ENCODE measurements around the gene REV3L. TPM values are rescaled to one million over a fixed set of nuclear protein-coding genes. Genes with fewer than 3 reads are reported as not detected.

REV3L gene
- total RNA-seq, 1 experiment from 2014 or later: 25.3 TPM

DNA sequence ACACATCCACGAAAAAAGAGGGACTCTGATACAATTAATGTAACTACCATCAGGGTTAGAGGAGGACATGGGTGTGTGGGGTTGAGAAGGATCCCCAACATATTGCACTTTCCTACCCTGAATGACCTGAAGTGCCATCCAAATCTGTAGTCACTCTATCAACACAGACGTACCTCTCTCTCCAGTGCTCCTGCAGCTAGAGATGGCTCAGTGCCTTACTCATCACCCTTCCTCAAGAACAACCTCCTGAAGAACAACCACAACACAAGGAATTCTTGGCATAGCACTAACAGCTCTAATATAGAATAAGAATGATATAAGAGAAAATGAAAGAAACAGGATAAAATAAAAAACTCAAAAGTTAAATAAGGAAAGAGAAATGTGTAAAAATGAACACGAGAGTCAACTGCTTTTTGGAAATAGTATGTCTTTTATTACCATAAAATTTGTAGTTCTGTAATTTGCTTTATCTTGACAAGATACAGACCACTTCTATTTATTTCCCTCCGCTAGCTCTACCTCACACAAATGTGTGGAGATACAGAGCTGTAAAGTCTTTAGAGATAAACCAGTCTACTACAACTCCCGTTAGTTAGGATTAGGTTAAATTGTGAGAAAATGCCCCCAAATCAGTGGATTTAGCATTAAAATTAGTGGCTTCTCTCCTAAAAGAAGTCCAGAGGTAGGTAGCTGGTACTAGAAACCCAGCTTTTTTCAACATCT, 63.9 kb downstream of the REV3L start:
- Histone ChIP-seq H3K27ac (ENCODE audit: low read length) (no peak overlapping the region), H3K9me3 (ENCODE audit: low read length) (no peaks in the 10 kb centered on the region), H3K36me3 (ENCODE audit: low read depth, low read length) (no peaks in the 10 kb centered on the region; the same call in 1 of the 2 replicates), H3K79me2 (ENCODE audit: low read length) (peaks cover 68% of the 10 kb centered on the region), H3K4me3 (ENCODE audit: low read length) (no peak overlapping the region), H3F3A (ENCODE audit: low read length, unreplicated experiment) (no peaks in the 10 kb centered on the region), H3K9ac (ENCODE audit: low read length) (no peak overlapping the region), H3K4me1 (ENCODE audit: insufficient read depth, low read length) (peaks cover 48% of the 10 kb centered on the region), H3K27me3 (ENCODE audit: low read length) (no peaks in the 10 kb centered on the region), H3K9me2 (replicated peaks; ENCODE audit: low read length) (no peaks in the 10 kb centered on the region), H3K4me2 (ENCODE audit: low read length) (peak overlapping the region; percentile 31), H2AFZ (ENCODE audit: low read length) (no peak overlapping the region), H4K20me1 (ENCODE audit: low read length) (no peaks in the 10 kb centered on the region)
- ChIA-PET POLR2A (ENCODE audit: unreplicated experiment) (no interaction called here), CTCF (no interaction called here)
- BruUV-seq (replicated peaks): no TSS peak
- ATAC-seq (peak; percentile 79), DNase-seq (peak; percentile 60)
- intact Hi-C loops (cut with micrococcal nuclease): loop anchor here (5.0 kb wide), 1 partner anchor 58 kb away; no protein-coding TSS in a partner anchor
- TF ChIP-seq EZH2 (IDR thresholded peaks at IDR 0.05; ENCODE audit: low read length, unreplicated experiment): no peak
- no peak for TF ChIP-seq EZH2phosphoT487 (IDR thresholded peaks at IDR 0.05; ENCODE audit: borderline replicate concordance, low read length)
- TF ChIP-seq, protein P1, sequence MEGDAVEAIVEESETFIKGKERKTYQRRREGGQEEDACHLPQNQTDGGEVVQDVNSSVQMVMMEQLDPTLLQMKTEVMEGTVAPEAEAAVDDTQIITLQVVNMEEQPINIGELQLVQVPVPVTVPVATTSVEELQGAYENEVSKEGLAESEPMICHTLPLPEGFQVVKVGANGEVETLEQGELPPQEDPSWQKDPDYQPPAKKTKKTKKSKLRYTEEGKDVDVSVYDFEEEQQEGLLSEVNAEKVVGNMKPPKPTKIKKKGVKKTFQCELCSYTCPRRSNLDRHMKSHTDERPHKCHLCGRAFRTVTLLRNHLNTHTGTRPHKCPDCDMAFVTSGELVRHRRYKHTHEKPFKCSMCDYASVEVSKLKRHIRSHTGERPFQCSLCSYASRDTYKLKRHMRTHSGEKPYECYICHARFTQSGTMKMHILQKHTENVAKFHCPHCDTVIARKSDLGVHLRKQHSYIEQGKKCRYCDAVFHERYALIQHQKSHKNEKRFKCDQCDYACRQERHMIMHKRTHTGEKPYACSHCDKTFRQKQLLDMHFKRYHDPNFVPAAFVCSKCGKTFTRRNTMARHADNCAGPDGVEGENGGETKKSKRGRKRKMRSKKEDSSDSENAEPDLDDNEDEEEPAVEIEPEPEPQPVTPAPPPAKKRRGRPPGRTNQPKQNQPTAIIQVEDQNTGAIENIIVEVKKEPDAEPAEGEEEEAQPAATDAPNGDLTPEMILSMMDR (conservative IDR thresholded peaks at IDR 0.05; ENCODE audit: low read depth, low read length): no peak

DNA sequence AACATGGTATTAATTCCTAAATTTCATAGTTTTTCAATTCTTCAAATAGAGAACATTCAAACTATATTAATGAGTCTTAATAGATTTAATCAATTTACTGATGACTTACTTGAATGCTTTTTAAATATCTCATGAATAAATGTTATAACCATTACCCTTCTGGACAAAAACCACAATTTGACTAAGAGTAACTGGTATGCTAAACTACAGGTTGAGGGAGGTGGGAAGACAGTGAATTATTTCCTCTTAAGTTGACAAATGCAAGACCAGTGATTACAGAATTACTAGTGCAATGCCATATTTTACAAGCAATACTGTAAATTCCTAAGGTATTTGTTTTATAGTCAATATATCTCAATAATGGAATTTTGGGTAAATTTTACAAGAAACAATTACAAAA, 65.1 kb downstream of the REV3L start:
- Histone ChIP-seq H3K9ac (ENCODE audit: low read length) (no peak overlapping the region), H3K9me3 (ENCODE audit: low read length) (no peaks in the 10 kb centered on the region), H3K27me3 (ENCODE audit: low read length) (no peaks in the 10 kb centered on the region), H3K36me3 (ENCODE audit: low read depth, low read length) (no peaks in the 10 kb centered on the region; the same call in 1 of the 2 replicates), H3K9me2 (replicated peaks; ENCODE audit: low read length) (no peaks in the 10 kb centered on the region), H3K79me2 (ENCODE audit: low read length) (peaks cover 56% of the 10 kb centered on the region), H3K4me2 (ENCODE audit: low read length) (peak overlapping the region; percentile 17; the same call in 1 of the 2 replicates), H3K27ac (ENCODE audit: low read length) (no peak overlapping the region), H3F3A (ENCODE audit: low read length, unreplicated experiment) (no peaks in the 10 kb centered on the region), H2AFZ (ENCODE audit: low read length) (no peak overlapping the region), H3K4me1 (ENCODE audit: insufficient read depth, low read length) (peaks cover 36% of the 10 kb centered on the region), H4K20me1 (ENCODE audit: low read length) (no peaks in the 10 kb centered on the region), H3K4me3 (ENCODE audit: low read length) (no peak overlapping the region)
- CTCF ChIA-PET: no interaction called here
- POLR2A ChIA-PET (ENCODE audit: unreplicated experiment): no interaction called here
- BruUV-seq (replicated peaks): no TSS peak
- intact Hi-C loops (cut with micrococcal nuclease): loop anchor here (5.0 kb wide), 1 partner anchor 59 kb away; no protein-coding TSS in a partner anchor
- ATAC-seq (peak; percentile 33; the same call in 1 of the 2 replicates), DNase-seq (peak; percentile 46)
- TF ChIP-seq EZH2 (IDR thresholded peaks at IDR 0.05; ENCODE audit: low read length, unreplicated experiment) (no peak), EZH2phosphoT487 (IDR thresholded peaks at IDR 0.05; ENCODE audit: borderline replicate concordance, low read length) (no peak)
- TF ChIP-seq, protein P1 (conservative IDR thresholded peaks at IDR 0.05; ENCODE audit: low read depth, low read length): no peak

DNA sequence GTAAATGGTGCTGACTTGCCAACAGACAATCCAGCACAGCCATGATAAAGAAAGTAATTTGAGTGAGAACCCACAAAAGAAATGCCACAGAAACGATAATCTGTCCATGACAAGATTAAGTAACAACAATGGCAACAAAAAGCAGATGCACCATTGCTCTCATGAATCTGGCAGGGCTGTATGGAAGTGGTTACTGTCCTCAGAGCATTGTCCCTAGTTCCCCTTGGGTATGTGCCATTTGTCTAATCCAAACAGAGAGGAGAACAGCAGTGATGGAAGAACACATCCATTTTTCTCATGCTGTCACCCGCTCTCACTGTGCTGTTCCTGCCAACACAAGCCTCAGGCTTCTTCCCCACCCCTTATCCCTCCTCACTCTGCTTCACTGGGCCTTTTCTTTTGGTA, 65.8 kb downstream of the REV3L start:
- peaks cover 52% of the 10 kb centered on the region for H3K79me2 ChIP-seq (ENCODE audit: low read length)
- BruUV-seq (replicated peaks): no TSS peak
- H3K9ac ChIP-seq (ENCODE audit: low read length): no peak overlapping the region
- H3K27ac ChIP-seq (ENCODE audit: low read length): no peak overlapping the region
- intact Hi-C loops (cut with micrococcal nuclease): loop anchor here (5.0 kb wide), 1 partner anchor 60 kb away; no protein-coding TSS in a partner anchor
- H3F3A ChIP-seq (ENCODE audit: low read length, unreplicated experiment): no peaks in the 10 kb centered on the region
- H3K4me3 ChIP-seq (ENCODE audit: low read length): no peak overlapping the region
- H4K20me1 ChIP-seq (ENCODE audit: low read length): no peaks in the 10 kb centered on the region
- H3K9me3 ChIP-seq (ENCODE audit: low read length): no peaks in the 10 kb centered on the region
- no peak overlapping the region for H3K4me2 ChIP-seq (ENCODE audit: low read length)
- ChIA-PET POLR2A (ENCODE audit: unreplicated experiment) (no interaction called here), CTCF (no interaction called here)
- H3K4me1 ChIP-seq (ENCODE audit: insufficient read depth, low read length): peaks cover 34% of the 10 kb centered on the region
- no peaks in the 10 kb centered on the region for H3K27me3 ChIP-seq (ENCODE audit: low read length)
- TF ChIP-seq EZH2 (IDR thresholded peaks at IDR 0.05; ENCODE audit: low read length, unreplicated experiment): no peak
- TF ChIP-seq, protein P1 (conservative IDR thresholded peaks at IDR 0.05; ENCODE audit: low read depth, low read length): no peak
- H3K36me3 ChIP-seq (ENCODE audit: low read depth, low read length): no peaks in the 10 kb centered on the region; the same call in 1 of the 2 replicates
- H2AFZ ChIP-seq (ENCODE audit: low read length): no peak overlapping the region
- ATAC-seq (peak; percentile 54; the same call in 1 of the 2 replicates), DNase-seq (no peak)
- H3K9me2 ChIP-seq (replicated peaks; ENCODE audit: low read length): no peaks in the 10 kb centered on the region

All from PC-3 (cell line).